AG04449 (cell line): Measurements from ENCODE around the gene NAT9.

Experiments used
- CTCF ChIA-PET: fragments of 350-600 bp; formaldehyde crosslinking; extraction: SDS; loops from one replicate; lab custom pipeline; 2021; ENCODE audit warnings: antibody characterized with exemption; lab: Yijun Ruan, JAX
- POLR2A ChIA-PET: fragments of 400-600, 350-600 bp; formaldehyde crosslinking; extraction: SDS; loops from one replicate; lab custom pipeline; 2020; ENCODE audit warnings: antibody characterized with exemption, inconsistent platforms; lab: Yijun Ruan, JAX
- DNase-seq: peaks from one replicate; pipeline ENCODE4 v3.0.0-alpha.2; 2010; ENCODE audit warnings: low read depth, low spot score
- H3K4me3 ChIP-seq: 2 replicates; pipeline ENCODE4 v1.5.1; 2011; ENCODE audit warnings: low read depth, mild to moderate bottlenecking, control low read depth, low read length
- TF ChIP-seq, protein P1 (sequence below): IDR thresholded peaks from one replicate; pipeline ENCODE4 v1.5.1; 2011; ENCODE audit warnings: mild to moderate bottlenecking, moderate library complexity, low read length, control low read depth, inconsistent platforms; ENCODE audit not compliant: insufficient read depth; ENCODE audit errors: missing control alignments

The NAT9 gene

DNA sequence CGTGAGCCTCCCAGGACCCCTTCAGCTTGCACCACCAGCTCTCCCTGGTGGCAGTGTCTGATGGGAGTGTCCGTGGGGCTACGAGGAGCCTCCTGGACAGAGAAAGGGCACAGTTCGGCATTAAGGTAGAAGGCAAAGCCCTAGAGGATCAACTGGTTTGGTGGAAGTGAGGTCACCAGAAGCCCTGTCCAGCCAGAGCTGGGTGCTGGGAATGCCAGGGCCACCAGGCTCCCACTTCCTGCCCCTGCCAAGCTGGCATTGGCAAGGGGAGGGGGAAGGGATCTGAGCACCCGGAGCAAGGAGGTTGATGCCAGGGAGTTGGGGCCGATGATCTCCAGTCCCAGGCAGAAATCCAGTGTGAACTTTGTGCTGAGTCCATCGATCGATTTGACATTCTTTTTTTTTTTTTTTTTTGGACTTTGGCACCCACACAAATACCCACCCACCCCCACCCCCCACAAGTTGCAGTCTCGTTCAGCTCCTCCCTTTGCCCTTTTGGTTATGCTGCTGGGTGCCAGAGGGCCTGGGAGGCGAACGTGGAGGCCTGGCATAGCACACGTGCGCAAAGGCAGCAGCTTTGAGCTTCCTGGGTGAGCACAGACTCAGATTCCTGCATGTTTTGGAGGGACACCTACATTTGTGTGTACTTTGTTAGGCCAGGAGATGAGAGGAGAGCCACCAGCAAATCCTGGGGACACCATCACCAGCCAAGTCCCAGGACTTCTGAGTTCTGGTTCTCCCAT is 25.6 kb downstream of the NAT9 start:
- ChIA-PET POLR2A (interaction anchor here (1.0 to 2.5 kb wide), 3 partner anchors 10 to 122 kb away, joined by 3 to 10 read pairs (median 3); partner anchors contain the start of gene FDXR), CTCF (interaction anchor here (0.8 to 5.2 kb wide), 10 partner anchors 9 to 113 kb away, joined by 3 to 27 read pairs (median 8); partner anchors contain the start of gene RAB37)
- no peak for DNase-seq
- H3K4me3 ChIP-seq: peak overlapping the region; percentile 76
- TF ChIP-seq, protein P1, sequence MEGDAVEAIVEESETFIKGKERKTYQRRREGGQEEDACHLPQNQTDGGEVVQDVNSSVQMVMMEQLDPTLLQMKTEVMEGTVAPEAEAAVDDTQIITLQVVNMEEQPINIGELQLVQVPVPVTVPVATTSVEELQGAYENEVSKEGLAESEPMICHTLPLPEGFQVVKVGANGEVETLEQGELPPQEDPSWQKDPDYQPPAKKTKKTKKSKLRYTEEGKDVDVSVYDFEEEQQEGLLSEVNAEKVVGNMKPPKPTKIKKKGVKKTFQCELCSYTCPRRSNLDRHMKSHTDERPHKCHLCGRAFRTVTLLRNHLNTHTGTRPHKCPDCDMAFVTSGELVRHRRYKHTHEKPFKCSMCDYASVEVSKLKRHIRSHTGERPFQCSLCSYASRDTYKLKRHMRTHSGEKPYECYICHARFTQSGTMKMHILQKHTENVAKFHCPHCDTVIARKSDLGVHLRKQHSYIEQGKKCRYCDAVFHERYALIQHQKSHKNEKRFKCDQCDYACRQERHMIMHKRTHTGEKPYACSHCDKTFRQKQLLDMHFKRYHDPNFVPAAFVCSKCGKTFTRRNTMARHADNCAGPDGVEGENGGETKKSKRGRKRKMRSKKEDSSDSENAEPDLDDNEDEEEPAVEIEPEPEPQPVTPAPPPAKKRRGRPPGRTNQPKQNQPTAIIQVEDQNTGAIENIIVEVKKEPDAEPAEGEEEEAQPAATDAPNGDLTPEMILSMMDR: no peak

DNA sequence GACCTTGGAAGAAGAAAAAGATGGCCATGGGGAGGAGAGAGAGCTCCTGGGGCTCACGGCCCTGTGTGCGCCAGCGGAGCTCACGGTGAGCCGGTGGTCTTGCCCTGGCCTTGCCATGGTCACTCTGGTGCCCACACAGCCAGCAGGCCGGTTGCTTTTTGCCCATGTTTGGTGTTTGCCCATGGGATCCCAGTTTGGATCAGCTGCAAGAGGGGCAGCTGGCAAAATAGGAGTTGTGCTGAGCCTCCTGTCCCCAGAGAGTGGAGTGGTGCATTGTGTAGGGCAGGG is 26.2 kb downstream of the NAT9 start:
- ChIA-PET CTCF (interaction anchor here (0.8 to 2.4 kb wide), 11 partner anchors 9 to 114 kb away, joined by 3 to 23 read pairs (median 4); partner anchors contain the start of genes NAT9 and RAB37), POLR2A (interaction anchor here (1.0 to 2.5 kb wide), 2 partner anchors 10 to 16 kb away, joined by 3 to 10 read pairs; no protein-coding TSS in a partner anchor)
- TF ChIP-seq, protein P1: no peak

DNA sequence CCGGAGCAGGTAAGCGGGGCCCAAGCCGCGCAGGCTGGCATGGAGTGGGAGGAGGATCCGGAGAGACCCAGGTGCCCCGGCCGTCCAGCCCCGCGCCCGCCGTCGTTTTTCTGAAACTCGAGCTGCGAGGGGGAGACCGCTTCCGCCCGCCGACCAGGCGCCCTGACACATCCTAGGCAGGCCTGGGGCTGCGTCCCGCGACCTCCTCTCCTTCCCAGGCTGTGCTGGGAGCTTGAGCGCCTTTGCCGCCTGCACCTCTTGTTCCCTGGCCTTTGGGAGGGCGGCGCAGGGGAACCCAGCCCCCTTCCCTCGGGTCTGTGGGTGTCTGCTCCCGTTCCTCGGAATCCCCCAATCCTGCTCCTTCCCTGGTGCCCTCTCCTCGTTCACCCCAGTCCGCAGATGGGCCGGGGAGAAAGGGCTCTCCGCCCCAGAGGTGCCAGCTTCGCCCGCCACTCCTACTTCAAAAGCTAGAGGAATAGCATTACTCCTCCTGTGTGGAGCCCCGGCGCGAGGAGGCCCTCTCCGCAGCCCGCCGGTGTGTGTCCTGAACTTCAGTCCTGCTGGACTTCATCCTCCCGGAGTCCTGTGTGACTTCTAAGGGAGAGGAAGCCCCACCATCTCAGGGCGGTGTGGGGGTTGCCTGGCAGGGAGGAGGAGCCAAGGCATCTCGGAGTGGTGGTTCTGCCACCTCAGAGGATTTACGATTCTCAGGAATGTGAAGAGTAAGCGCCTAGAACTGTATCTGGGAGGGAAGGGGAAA is 26.7 kb downstream of the NAT9 start:
- ChIA-PET POLR2A (interaction anchor here (0.8 to 2.5 kb wide), 3 partner anchors 11 to 24 kb away, joined by 3 to 10 read pairs (median 3); no protein-coding TSS in a partner anchor), CTCF (interaction anchor here (0.7 to 2.4 kb wide), 12 partner anchors 10 to 120 kb away, joined by 3 to 23 read pairs (median 4); partner anchors contain the start of genes NAT9 and RAB37)
- TF ChIP-seq, protein P1: no peak
- peak overlapping the region; percentile 76 for H3K4me3 ChIP-seq
- DNase-seq: no peak

More for the DNA sequence above, 26.2 kb downstream of the NAT9 start:
- H3K4me3 ChIP-seq: peak overlapping the region; percentile 76
- DNase-seq: no peak

DNA sequence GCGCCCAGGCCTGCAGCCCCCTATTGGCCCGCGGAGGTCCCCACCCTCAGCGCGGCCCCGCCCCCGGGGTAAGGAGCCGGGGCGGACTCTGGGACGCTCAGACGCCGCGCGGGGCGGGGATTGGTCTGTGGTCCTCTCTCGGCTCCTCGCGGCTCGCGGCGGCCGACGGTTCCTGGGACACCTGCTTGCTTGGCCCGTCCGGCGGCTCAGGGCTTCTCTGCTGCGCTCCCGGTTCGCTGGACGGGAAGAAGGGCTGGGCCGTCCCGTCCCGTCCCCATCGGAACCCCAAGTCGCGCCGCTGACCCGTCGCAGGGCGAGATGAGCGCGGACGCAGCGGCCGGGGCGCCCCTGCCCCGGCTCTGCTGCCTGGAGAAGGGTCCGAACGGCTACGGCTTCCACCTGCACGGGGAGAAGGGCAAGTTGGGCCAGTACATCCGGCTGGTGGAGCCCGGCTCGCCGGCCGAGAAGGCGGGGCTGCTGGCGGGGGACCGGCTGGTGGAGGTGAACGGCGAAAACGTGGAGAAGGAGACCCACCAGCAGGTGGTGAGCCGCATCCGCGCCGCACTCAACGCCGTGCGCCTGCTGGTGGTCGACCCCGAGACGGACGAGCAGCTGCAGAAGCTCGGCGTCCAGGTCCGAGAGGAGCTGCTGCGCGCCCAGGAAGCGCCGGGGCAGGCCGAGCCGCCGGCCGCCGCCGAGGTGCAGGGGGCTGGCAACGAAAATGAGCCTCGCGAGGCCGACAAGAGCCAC is 27.4 kb downstream of the NAT9 start, which contains the start of gene NHERF1:
TSS of gene NHERF1 (plus strand) at position 100 of the 750 bp plus-strand sequence. CDS start at position 319, 219 bp downstream.
- POLR2A ChIA-PET: interaction anchor here (0.8 to 2.5 kb wide), 2 partner anchors 12 to 25 kb away, joined by 3 to 10 read pairs; no protein-coding TSS in a partner anchor
- CTCF ChIA-PET: interaction anchor here (0.7 to 4.7 kb wide), 12 partner anchors 11 to 121 kb away, joined by 3 to 185 read pairs (median 8); partner anchors contain the start of genes GRIN2C, NAT9 and RAB37

DNA sequence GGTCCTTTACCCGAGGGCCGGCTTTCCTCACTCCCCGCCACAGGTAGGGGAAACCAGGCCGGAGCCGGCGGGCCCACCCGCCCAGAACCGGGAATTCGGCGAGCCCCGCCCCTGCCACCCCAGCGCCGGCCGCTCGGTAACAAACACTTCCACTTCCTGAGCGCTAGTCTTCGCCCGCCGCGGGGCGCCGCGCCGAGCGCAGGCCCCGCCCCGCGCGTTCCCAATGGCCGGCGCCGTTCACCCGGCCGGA is 27.9 kb downstream of the NAT9 start:
- peak overlapping the region; percentile 57 for H3K4me3 ChIP-seq
- ChIA-PET CTCF (interaction anchor here (2.4 to 4.7 kb wide), 5 partner anchors 11 to 210 kb away, joined by 14 to 185 read pairs (median 44); partner anchors contain the start of genes GRIN2C, NAT9 and RAB37), POLR2A (no interaction called here)
- DNase-seq: no peak
- TF ChIP-seq, protein P1: no peak

More for the DNA sequence above, 27.4 kb downstream of the NAT9 start, which contains the start of gene NHERF1:
- peak within 1 kb of the TSS; percentile 76 for H3K4me3 ChIP-seq
- DNase-seq: peak; percentile 38
- TF ChIP-seq, protein P1: peak; percentile 18
